HEK293 (cell line): ENCODE measurements around the gene CA12.
"Not testable (repeated sequence)": the region's sequence is repeated elsewhere in the genome, so short reads cannot be mapped to it uniquely, and the experiment has no call there.

Experiments used
- CTCF ChIA-PET: fragments of 350-600 bp; formaldehyde crosslinking; extraction: SDS; loops from one replicate; lab custom pipeline; 2021; ENCODE audit warnings: antibody characterized with exemption; lab: Yijun Ruan, JAX
- POLR2A ChIA-PET: fragments of 300-600 bp; formaldehyde crosslinking; extraction: SDS; loops from one replicate; lab custom pipeline; 2020; ENCODE audit warnings: antibody characterized with exemption, inconsistent platforms; lab: Yijun Ruan, JAX
- H3K27ac ChIP-seq: fragments of 200-500 bp; sonication (Bioruptor generic); 2 replicates; pipeline ENCODE4 v1.5.1; 2014; ENCODE audit warnings: low read depth, low read length, control low read depth, inconsistent platforms; ENCODE audit errors: extremely low read depth
- H3K36me3 ChIP-seq, 2 experiments: fragments of 200-500 bp in 1 of 2; sonication (Bioruptor generic) in 1 of 2; 1 replicate in 1 of 2; 2 replicates in 1 of 2; pipeline ENCODE4 v1.5.1; 2014 to 2017; ENCODE audit warnings: inconsistent platforms in 2 of 2, low read length in 2 of 2; ENCODE audit not compliant: control insufficient read depth in 2 of 2, insufficient read depth in 1 of 2
- H3K4me1 ChIP-seq: fragments of 200-500 bp; sonication (Bioruptor generic); 2 replicates; pipeline ENCODE4 v1.5.1; 2014; ENCODE audit warnings: mild to moderate bottlenecking, low read length, inconsistent platforms; ENCODE audit not compliant: control insufficient read depth, insufficient read depth
- H3K4me3 ChIP-seq: 2 replicates; pipeline ENCODE4 v1.5.1; 2011; ENCODE audit warnings: low read depth, mild to moderate bottlenecking, control low read depth, low read length, moderate library complexity
- H3K9me3 ChIP-seq: fragments of 200-500 bp; sonication (Bioruptor generic); 2 replicates; pipeline ENCODE4 v1.5.1; 2014; ENCODE audit warnings: low read depth, low read length, inconsistent platforms; ENCODE audit not compliant: control insufficient read depth, insufficient read depth
- AEBP2 ChIP-seq: fragments of 450-650 bp; formaldehyde crosslinking; IDR thresholded peaks from 2 replicates; pipeline ENCODE4 v1.5.1; 2016; ENCODE audit warnings: missing biosample characterization, missing genetic modification characterization, borderline replicate concordance
- BCL11B ChIP-seq: fragments of 450-650 bp; formaldehyde crosslinking; IDR thresholded peaks from 2 replicates; pipeline ENCODE4 v1.5.1; 2016; ENCODE audit warnings: low read depth, missing biosample characterization, missing genetic modification characterization
- GLIS1 ChIP-seq: fragments of 450-650 bp; formaldehyde crosslinking; IDR thresholded peaks from 2 replicates; pipeline ENCODE4 v1.5.1; 2016; ENCODE audit warnings: missing biosample characterization, missing genetic modification characterization
- KLF10 ChIP-seq: fragments of 450-650 bp; IDR thresholded peaks from 2 replicates; pipeline ENCODE4 v1.5.1; 2018; ENCODE audit warnings: missing biosample characterization, mild to moderate bottlenecking, missing genetic modification characterization
- KLF9 ChIP-seq: fragments of 450-650 bp; formaldehyde crosslinking; IDR thresholded peaks from 2 replicates; pipeline ENCODE4 v1.5.1; 2016; ENCODE audit warnings: missing biosample characterization, missing genetic modification characterization, low read depth
- REPIN1 ChIP-seq: fragments of 450-650 bp; formaldehyde crosslinking; IDR thresholded peaks from 2 replicates; pipeline ENCODE4 v1.5.1; 2017; ENCODE audit warnings: missing biosample characterization, missing genetic modification characterization, low read depth
- SCRT2 ChIP-seq: fragments of 450-650 bp; formaldehyde crosslinking; IDR thresholded peaks from 2 replicates; pipeline ENCODE4 v1.5.1; 2016; ENCODE audit warnings: missing biosample characterization, missing genetic modification characterization
- TSHZ1 ChIP-seq: fragments of 450-650 bp; formaldehyde crosslinking; IDR thresholded peaks from 2 replicates; pipeline ENCODE4 v1.5.1; 2016; ENCODE audit warnings: missing biosample characterization, missing genetic modification characterization, borderline replicate concordance
- WT1 ChIP-seq: fragments of 450-650 bp; formaldehyde crosslinking; IDR thresholded peaks from 2 replicates; pipeline ENCODE4 v1.5.1; 2016; ENCODE audit warnings: missing biosample characterization, missing genetic modification characterization
- ZFP37 ChIP-seq: fragments of 450-650 bp; formaldehyde crosslinking; IDR thresholded peaks from 2 replicates; pipeline ENCODE4 v1.5.1; 2016; ENCODE audit warnings: missing biosample characterization, missing genetic modification characterization
- ZNF138 ChIP-seq: fragments of 450-650 bp; formaldehyde crosslinking; IDR thresholded peaks from 2 replicates; pipeline ENCODE4 v1.5.1; 2016; ENCODE audit warnings: missing biosample characterization, missing genetic modification characterization, borderline replicate concordance
- ZNF146 ChIP-seq: fragments of 450-650 bp; formaldehyde crosslinking; IDR thresholded peaks from 2 replicates; pipeline ENCODE4 v1.5.1; 2016; ENCODE audit warnings: missing biosample characterization, missing genetic modification characterization
- ZNF24 ChIP-seq: fragments of 450-650 bp; formaldehyde crosslinking; IDR thresholded peaks from 2 replicates; pipeline ENCODE4 v1.5.1; 2016; ENCODE audit warnings: missing biosample characterization, missing genetic modification characterization
- ZNF280C ChIP-seq: fragments of 450-650 bp; formaldehyde crosslinking; IDR thresholded peaks from 2 replicates; pipeline ENCODE4 v1.5.1; 2016; ENCODE audit warnings: missing biosample characterization, missing genetic modification characterization
- ZNF350 ChIP-seq: fragments of 450-650 bp; formaldehyde crosslinking; IDR thresholded peaks from 2 replicates; pipeline ENCODE4 v1.5.0; 2017; ENCODE audit warnings: missing biosample characterization, mild to moderate bottlenecking, missing genetic modification characterization
- ZNF391 ChIP-seq: fragments of 450-650 bp; formaldehyde crosslinking; IDR thresholded peaks from 2 replicates; pipeline ENCODE4 v1.5.1; 2016; ENCODE audit warnings: low read depth, missing biosample characterization, missing genetic modification characterization, borderline replicate concordance
- ZNF48 ChIP-seq: fragments of 450-650 bp; formaldehyde crosslinking; IDR thresholded peaks from 2 replicates; pipeline ENCODE4 v1.5.1; 2016; ENCODE audit warnings: missing biosample characterization, missing genetic modification characterization
- ZNF544 ChIP-seq: fragments of 450-650 bp; formaldehyde crosslinking; IDR thresholded peaks from 2 replicates; pipeline ENCODE4 v1.5.0; 2017; ENCODE audit warnings: missing biosample characterization, missing genetic modification characterization
- ZNF585B ChIP-seq: fragments of 450-650 bp; formaldehyde crosslinking; IDR thresholded peaks from 2 replicates; pipeline ENCODE4 v1.5.1; 2016; ENCODE audit warnings: missing biosample characterization, missing genetic modification characterization
- ZNF629 ChIP-seq: fragments of 450-650 bp; formaldehyde crosslinking; IDR thresholded peaks from 2 replicates; pipeline ENCODE4 v1.5.1; 2017; ENCODE audit warnings: missing biosample characterization, missing genetic modification characterization
- ZNF670 ChIP-seq: fragments of 450-650 bp; formaldehyde crosslinking; IDR thresholded peaks from 2 replicates; pipeline ENCODE4 v1.5.1; 2016; ENCODE audit warnings: missing biosample characterization, missing genetic modification characterization, low read depth
- ZNF707 ChIP-seq: fragments of 450-650 bp; formaldehyde crosslinking; IDR thresholded peaks from 2 replicates; pipeline ENCODE4 v1.5.1; 2016; ENCODE audit warnings: missing biosample characterization, missing genetic modification characterization
- ZNF830 ChIP-seq: fragments of 450-650 bp; IDR thresholded peaks from 2 replicates; pipeline ENCODE4 v1.5.0; 2018; ENCODE audit warnings: missing biosample characterization, missing genetic modification characterization, low read depth, mild to moderate bottlenecking, moderate library complexity

Gene CA12

DNA sequence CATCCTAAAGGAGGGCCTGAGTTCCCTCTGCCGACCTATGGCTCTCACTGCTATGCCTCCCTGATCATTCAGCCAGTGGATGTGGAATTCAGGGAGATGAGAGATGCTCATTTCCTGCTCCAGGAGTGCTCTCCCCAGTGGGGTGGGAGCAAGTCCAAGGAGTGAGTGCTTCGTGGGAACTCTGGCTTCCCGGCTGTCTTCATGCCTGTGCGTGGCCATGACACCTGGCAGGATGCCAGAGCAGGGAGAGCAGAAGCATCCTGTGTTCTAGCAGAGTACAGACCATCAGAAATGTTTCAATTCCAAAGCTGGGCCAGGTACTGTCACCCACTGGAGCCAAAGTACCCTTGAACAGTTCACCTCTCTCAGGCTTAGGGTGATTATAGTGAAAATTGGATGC is 59.1 kb downstream of the CA12 start (continued):
- TF ChIP-seq TSHZ1, result no peak
- no peak for TF ChIP-seq GLIS1

DNA sequence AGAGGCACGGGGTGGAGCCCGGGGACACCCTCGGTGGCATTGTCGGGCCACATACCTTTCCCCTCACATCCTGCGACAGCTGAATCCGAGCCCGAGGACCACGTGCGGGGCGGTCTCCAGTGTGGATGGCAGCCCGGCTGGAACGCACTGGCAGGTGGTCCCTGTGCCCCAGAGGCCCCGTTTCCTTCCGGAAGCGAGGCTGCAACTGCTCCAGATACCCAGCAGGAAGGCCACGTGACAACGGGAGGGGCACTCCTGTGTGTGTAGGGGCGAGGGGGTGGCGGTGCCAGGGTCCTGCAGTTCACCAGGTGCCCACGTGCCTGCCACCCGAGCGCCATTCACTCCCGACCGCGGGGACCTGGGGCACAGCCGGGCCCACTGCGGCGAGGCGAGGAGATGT is 60.2 kb downstream of the CA12 start:
- ChIA-PET POLR2A (no interaction called here), CTCF (no interaction called here)
- H3K9me3 ChIP-seq, result no peaks in the 10 kb centered on the region
- no peaks in the 10 kb centered on the region for H3K36me3 ChIP-seq
- H3K4me3 ChIP-seq, result no peak overlapping the region
- TF ChIP-seq ZNF830, result no peak
- TF ChIP-seq ZNF670 (tag by site-specific recombination), result no peak
- no peak for TF ChIP-seq ZNF280C
- TF ChIP-seq ZFP37 (tag by site-specific recombination), result no peak
- TF ChIP-seq ZNF585B, result no peak
- TF ChIP-seq KLF9 (tag by site-specific recombination), result no peak
- TF ChIP-seq ZNF24 (tag by site-specific recombination), result no peak
- H3K27ac ChIP-seq, result no peak overlapping the region
- no peaks in the 10 kb centered on the region for H3K4me1 ChIP-seq

DNA sequence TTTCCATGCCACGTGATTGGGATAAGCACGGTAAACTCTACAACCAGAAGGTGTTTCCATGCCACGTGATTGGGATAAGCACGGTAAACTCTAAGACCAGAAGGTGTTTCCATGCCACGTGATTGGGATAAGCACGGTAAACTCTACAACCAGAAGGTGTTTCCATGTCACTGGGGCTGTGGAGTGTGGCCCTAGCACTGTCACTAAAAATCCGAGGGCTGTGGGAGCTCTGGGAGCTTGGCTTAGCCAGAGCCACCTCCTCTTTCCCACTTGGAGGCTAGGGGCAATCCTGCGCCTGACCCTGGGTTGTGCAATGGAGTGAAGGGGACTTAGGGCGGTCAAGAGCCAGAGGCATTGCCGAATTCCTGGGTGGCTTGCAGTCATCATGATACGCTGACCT is 60.7 kb downstream of the CA12 start:
- POLR2A ChIA-PET, H3K27ac ChIP-seq, H3K4me1 ChIP-seq, H3K36me3 ChIP-seq, H3K9me3 ChIP-seq, CTCF ChIA-PET, H3K4me3 ChIP-seq: not testable (repeated sequence)

DNA sequence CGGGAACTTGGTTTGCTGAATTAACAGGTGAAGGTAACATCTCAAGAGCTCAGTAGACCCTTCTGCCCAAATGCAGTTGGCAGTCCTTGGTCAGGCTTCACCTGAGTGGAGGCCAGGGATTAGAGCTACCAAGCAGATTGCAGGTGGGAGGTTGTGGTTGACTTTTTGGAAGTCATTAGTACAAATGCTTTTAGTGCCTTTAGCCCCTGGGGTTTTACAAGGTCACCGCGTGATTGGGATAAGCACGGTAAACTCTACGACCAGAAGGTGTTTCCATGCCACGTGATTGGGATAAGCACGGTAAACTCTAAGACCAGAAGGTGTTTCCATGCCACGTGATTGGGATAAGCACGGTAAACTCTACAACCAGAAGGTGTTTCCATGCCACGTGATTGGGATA is 61.2 kb downstream of the CA12 start:
- POLR2A ChIA-PET, result not testable (repeated sequence)

GRCh38 chr15:63319065-63319464 is 62.6 kb downstream of the CA12 start:
- POLR2A ChIA-PET, result no interaction called here
- H3K4me1 ChIP-seq, result no peaks in the 10 kb centered on the region
- no peaks in the 10 kb centered on the region for H3K36me3 ChIP-seq
- H3K4me3 ChIP-seq, result no peak overlapping the region
- H3K9me3 ChIP-seq, result no peaks in the 10 kb centered on the region
- CTCF ChIA-PET, result no interaction called here
- no peak overlapping the region for H3K27ac ChIP-seq
- TF ChIP-seq ZNF391 (tag by site-specific recombination), result no peak
- TF ChIP-seq BCL11B (tag by site-specific recombination), result no peak
- no peak for TF ChIP-seq WT1 (tag by site-specific recombination)
- TF ChIP-seq ZNF544 (tag by site-specific recombination), result no peak
- TF ChIP-seq ZNF707 (tag by site-specific recombination), result no peak
- no peak for TF ChIP-seq SCRT2 (tag by site-specific recombination)
- TF ChIP-seq AEBP2 (tag by site-specific recombination), result no peak
- TF ChIP-seq ZNF146 (tag by site-specific recombination), result no peak
- TF ChIP-seq ZNF138, result no peak
- TF ChIP-seq REPIN1 (tag by site-specific recombination), result no peak
- no peak for TF ChIP-seq ZNF48 (tag by site-specific recombination)
- no peak for TF ChIP-seq KLF10
- TF ChIP-seq ZNF350 (tag by site-specific recombination), result no peak
- TF ChIP-seq ZNF629 (tag by site-specific recombination), result no peak

More for the DNA sequence above, 61.2 kb downstream of the CA12 start:
- H3K27ac ChIP-seq, H3K9me3 ChIP-seq, H3K4me1 ChIP-seq, H3K4me3 ChIP-seq, H3K36me3 ChIP-seq: not testable (repeated sequence)
- CTCF ChIA-PET, result interaction anchor here (0.6 kb wide), 1 partner anchor 612 kb away, joined by 3 read pairs; no protein-coding TSS in a partner anchor
